GM10266 (cell line): Measurements from ENCODE around the gene SEPTIN10.

Experiments used
- DNase-seq: peaks from one replicate; pipeline ENCODE4 v3.0.0; 2012; ENCODE audit errors: extremely low spot score
- CTCF ChIP-seq: IDR thresholded peaks from 2 replicates; pipeline ENCODE4 v1.5.1; 2012; ENCODE audit warnings: mild to moderate bottlenecking, low read depth; ENCODE audit not compliant: control insufficient read depth, insufficient read depth; ENCODE audit errors: missing control alignments

Gene SEPTIN10

GRCh38 chr2:109499566-109499965 is 114.2 kb downstream of the SEPTIN10 start:
- no peak for TF ChIP-seq CTCF

GRCh38 chr2:109498906-109499305 is 114.9 kb downstream of the SEPTIN10 start:
- TF ChIP-seq CTCF: no peak
- DNase-seq: no peak

More at GRCh38 chr2:109499566-109499965, 114.2 kb downstream of the SEPTIN10 start:
- no peak for DNase-seq

GRCh38 chr2:109497911-109498870 is 115.6 kb downstream of the SEPTIN10 start:
- TF ChIP-seq CTCF: no peak
- no peak for DNase-seq

- no peak for DNase-seq
- TF ChIP-seq CTCF: no peak
Observed at GRCh38 chr2:109497463-109497862, 116.3 kb downstream of the SEPTIN10 start.

- TF ChIP-seq CTCF: no peak
- DNase-seq: no peak
Observed at GRCh38 chr2:109494351-109494750, 119.4 kb downstream of the SEPTIN10 start.

GRCh38 chr2:109493176-109493935 is 120.4 kb downstream of the SEPTIN10 start:
- TF ChIP-seq CTCF: no peak
- DNase-seq: no peak
